Uterus (tissue), 4 donors: ENCODE data around the gene LIPM. TPM values are rescaled to one million over a fixed set of nuclear protein-coding genes. Genes with fewer than 3 reads are reported as not detected.
A peak's percentile ranks its signal among the peaks of the same experiment; 100 is the strongest.

ENCODE experiments used
- DNase-seq, 2 donors: peaks; one replicate each; pipeline ENCODE4 v3.0.0-alpha.2; 2019 to 2020
- H3K27ac ChIP-seq, 2 donors: fragments of 200-600 bp; sonication (generic); 1 replicate in 1 of 2; 2 replicates in 1 of 2; pipeline ENCODE4 v1.5.1; 2016 to 2018
- H3K27me3 ChIP-seq, 2 donors: fragments of 200-600 bp; sonication (generic); one replicate each; pipeline ENCODE4 v1.5.1; 2018 to 2019; ENCODE audit warnings: control low read depth in 1 of 2
- H3K36me3 ChIP-seq, 2 donors: fragments of 200-600 bp; sonication (generic); one replicate each; pipeline ENCODE4 v1.5.1; 2019; ENCODE audit warnings: control low read depth in 1 of 2
- H3K4me1 ChIP-seq, 2 donors: fragments of 200-600 bp; sonication (generic); one replicate each; pipeline ENCODE4 v1.5.1; 2018 to 2019; ENCODE audit warnings: control low read depth in 1 of 2
- H3K4me3 ChIP-seq, 2 donors: fragments of 200-600 bp; sonication (generic); 1 replicate in 1 of 2; 2 replicates in 1 of 2; pipeline ENCODE4 v1.5.1; 2018 to 2019; ENCODE audit warnings: mild to moderate bottlenecking in 1 of 2
- H3K9me3 ChIP-seq, 2 donors: fragments of 200-600 bp; sonication (generic); one replicate each; pipeline ENCODE4 v1.5.1; 2019; ENCODE audit warnings: control low read depth in 1 of 2
- CTCF ChIP-seq, 4 experiments: fragments of 200-600 bp in 2 of 4; fragments of 450-650 bp in 2 of 4; sonication (generic) in 2 of 4; IDR thresholded peaks; one replicate each; pipeline ENCODE4 v1.5.1; 2016 to 2019; ENCODE audit warnings: antibody characterized with exemption in 4 of 4, mild to moderate bottlenecking in 2 of 4, moderate library complexity in 1 of 4
- POLR2A ChIP-seq, 2 donors: fragments of 450-650 bp; IDR thresholded peaks; one replicate each; pipeline ENCODE4 v1.6.1; 2016; ENCODE audit warnings: antibody characterized with exemption in 2 of 2, mild to moderate bottlenecking in 1 of 2, moderate library complexity in 1 of 2
- intact Hi-C: fragments of 100-400 bp; cut with DNase I; formaldehyde crosslinking; loops from one replicate; pipeline ENCODE4 v1.15.1; 2023; ENCODE audit warnings: low total_unique reads
- total RNA-seq, 4 donors: library from RNA; depleted of rRNA in 3 of 4; stranded (reverse); fragments of >200 nt in 3 of 4; gene quantifications; one replicate each; pipeline versions ENCODE4 v1.1.0 to v1.2.4, GENCODE V29; 2014 to 2023
- donor health status: DM: yes; HTN: yes; CAD: no.

The LIPM gene
- total RNA-seq, 4 donors from 2014 or later: not detected

- H3K27ac ChIP-seq: no peak overlapping the region
- no peaks in the 10 kb centered on the region for H3K27me3 ChIP-seq
- intact Hi-C loops: loop anchor here (10.0 kb wide), 1 partner anchor 373 kb away; the partner anchor contains the start of gene CH25H
- no peak for DNase-seq
- no peaks in the 10 kb centered on the region for H3K9me3 ChIP-seq
- H3K36me3 ChIP-seq: no peaks in the 10 kb centered on the region
- no peaks in the 10 kb centered on the region for H3K4me1 ChIP-seq
- H3K4me3 ChIP-seq: no peak overlapping the region
- no peak for TF ChIP-seq POLR2A (IDR thresholded peaks at IDR 0.05)
- no peak for TF ChIP-seq CTCF (IDR thresholded peaks at IDR 0.05)
These were observed 29.2 kb downstream of the LIPM start for GRCh38 chr10:88831709-88832108.

GRCh38 chr10:88832376-88832775, 29.8 kb downstream of the LIPM start:
- no peaks in the 10 kb centered on the region for H3K4me1 ChIP-seq
- H3K36me3 ChIP-seq: no peaks in the 10 kb centered on the region
- no peak overlapping the region for H3K4me3 ChIP-seq
- no peaks in the 10 kb centered on the region for H3K27me3 ChIP-seq
- DNase-seq: no peak
- TF ChIP-seq POLR2A (IDR thresholded peaks at IDR 0.05): no peak
- TF ChIP-seq CTCF (IDR thresholded peaks at IDR 0.05): no peak
- H3K27ac ChIP-seq: no peak overlapping the region
- intact Hi-C loops: loop anchor here (10.0 kb wide), 1 partner anchor 372 kb away; the partner anchor contains the start of gene CH25H
- no peaks in the 10 kb centered on the region for H3K9me3 ChIP-seq

- no peak for TF ChIP-seq CTCF (IDR thresholded peaks at IDR 0.05)
- TF ChIP-seq POLR2A (IDR thresholded peaks at IDR 0.05): no peak
- peak overlapping the region in 1 of 2 donors; percentile 9 for H3K27ac ChIP-seq
- H3K4me3 ChIP-seq: no peak overlapping the region
- intact Hi-C loops: loop anchor here (10.0 kb wide), 1 partner anchor 372 kb away; the partner anchor contains the start of gene CH25H
- no peaks in the 10 kb centered on the region for H3K36me3 ChIP-seq
- H3K4me1 ChIP-seq: no peaks in the 10 kb centered on the region
- no peaks in the 10 kb centered on the region for H3K27me3 ChIP-seq
- DNase-seq: no peak
- H3K9me3 ChIP-seq: no peaks in the 10 kb centered on the region
These were observed 30.6 kb downstream of the LIPM start for GRCh38 chr10:88833156-88833555.

GRCh38 chr10:88833723-88834122, 31.2 kb downstream of the LIPM start:
- DNase-seq: no peak
- H3K36me3 ChIP-seq: no peaks in the 10 kb centered on the region
- intact Hi-C loops: loop anchor here (10.0 kb wide), 1 partner anchor 371 kb away; the partner anchor contains the start of gene CH25H
- H3K4me1 ChIP-seq: no peaks in the 10 kb centered on the region
- TF ChIP-seq POLR2A (IDR thresholded peaks at IDR 0.05): no peak
- TF ChIP-seq CTCF (IDR thresholded peaks at IDR 0.05): no peak
- no peak overlapping the region for H3K4me3 ChIP-seq
- no peaks in the 10 kb centered on the region for H3K27me3 ChIP-seq
- H3K9me3 ChIP-seq: no peaks in the 10 kb centered on the region
- H3K27ac ChIP-seq: peak overlapping the region in 1 of 2 donors; percentile 9

- TF ChIP-seq POLR2A (IDR thresholded peaks at IDR 0.05) (no peak), CTCF (IDR thresholded peaks at IDR 0.05) (peak; percentile 77 to 91 (median 87))
- no peaks in the 10 kb centered on the region for H3K36me3 ChIP-seq
- DNase-seq: peak; percentile 86 to 87
These were observed 32.8 kb downstream of the LIPM start for GRCh38 chr10:88835096-88835909.

More at GRCh38 chr10:88835096-88835909, 32.8 kb downstream of the LIPM start:
- H3K9me3 ChIP-seq: no peaks in the 10 kb centered on the region
- intact Hi-C loops: loop anchor here (5.0 to 10.0 kb wide), 2 partner anchors 97 to 369 kb away; partner anchors contain the start of gene CH25H
- H3K27me3 ChIP-seq: no peaks in the 10 kb centered on the region
- H3K4me3 ChIP-seq: no peak overlapping the region
- H3K27ac ChIP-seq: no peak overlapping the region
- no peaks in the 10 kb centered on the region for H3K4me1 ChIP-seq
